KMS-11 (cell line): ENCODE results near the gene UNC13A.

Experiments
- H2AFZ ChIP-seq: fragments of 200-600 bp; sonication (generic); 2 replicates; pipeline ENCODE4 v1.6.1; 2016; ENCODE audit warnings: antibody characterized with exemption, mixed run types, low read depth
- H3K27ac ChIP-seq: fragments of 200-600 bp; sonication (generic); 2 replicates; pipeline ENCODE4 v1.6.1; 2016; ENCODE audit warnings: mild to moderate bottlenecking, mixed run types
- H3K27me3 ChIP-seq: fragments of 200-600 bp; sonication (generic); 2 replicates; pipeline ENCODE4 v1.6.1; 2017; ENCODE audit warnings: mild to moderate bottlenecking, low read depth, mixed run types, moderate library complexity; ENCODE audit not compliant: insufficient read depth
- H3K36me3 ChIP-seq: fragments of 200-600 bp; sonication (generic); 2 replicates; pipeline ENCODE4 v1.6.1; 2017; ENCODE audit warnings: mild to moderate bottlenecking, mixed run types; ENCODE audit not compliant: insufficient read depth
- H3K4me1 ChIP-seq: fragments of 200-600 bp; sonication (generic); 2 replicates; pipeline ENCODE4 v1.6.1; 2016; ENCODE audit warnings: mild to moderate bottlenecking, low read depth, mixed run types; ENCODE audit not compliant: poor library complexity, severe bottlenecking
- H3K4me2 ChIP-seq: fragments of 200-600 bp; sonication (generic); 2 replicates; pipeline ENCODE4 v1.7.0; 2016; ENCODE audit warnings: mild to moderate bottlenecking, mixed run types
- H3K4me3 ChIP-seq: fragments of 200-600 bp; sonication (generic); IDR thresholded peaks from 2 replicates; pipeline ENCODE4 v1.6.1; 2017; ENCODE audit warnings: low read depth, low read length, mixed read lengths; ENCODE audit not compliant: insufficient read depth
- H3K79me2 ChIP-seq: fragments of 200-600 bp; sonication (generic); 2 replicates; pipeline ENCODE4 v1.6.1; 2016; ENCODE audit warnings: low read depth, mixed run types; ENCODE audit not compliant: insufficient read depth
- H3K9ac ChIP-seq: fragments of 200-600 bp; sonication (generic); 2 replicates; pipeline ENCODE4 v1.6.1; 2016; ENCODE audit warnings: mild to moderate bottlenecking, mixed run types
- H4K20me1 ChIP-seq: fragments of 200-600 bp; sonication (generic); 2 replicates; pipeline ENCODE4 v1.6.1; 2016; ENCODE audit warnings: mild to moderate bottlenecking, mixed run types; ENCODE audit not compliant: insufficient read depth
- TF ChIP-seq, protein P1 (sequence below): fragments of 200-600 bp; sonication (generic); conservative IDR thresholded peaks from 2 replicates; pipeline ENCODE4 v1.6.1; 2017; ENCODE audit warnings: low read depth, mild to moderate bottlenecking, antibody characterized with exemption, low read length, moderate library complexity, mixed read lengths

UNC13A gene

GRCh38 chr19:17684256-17684655 lies 3.9 kb downstream of the UNC13A start:
- H3K9ac ChIP-seq: no peak overlapping the region
- H3K4me3 ChIP-seq: no peak overlapping the region
- H2AFZ ChIP-seq: no peak overlapping the region
- H4K20me1 ChIP-seq: no peaks in the 10 kb centered on the region
- H3K36me3 ChIP-seq: no peaks in the 10 kb centered on the region
- no peaks in the 10 kb centered on the region for H3K4me1 ChIP-seq
- TF ChIP-seq, protein P1, sequence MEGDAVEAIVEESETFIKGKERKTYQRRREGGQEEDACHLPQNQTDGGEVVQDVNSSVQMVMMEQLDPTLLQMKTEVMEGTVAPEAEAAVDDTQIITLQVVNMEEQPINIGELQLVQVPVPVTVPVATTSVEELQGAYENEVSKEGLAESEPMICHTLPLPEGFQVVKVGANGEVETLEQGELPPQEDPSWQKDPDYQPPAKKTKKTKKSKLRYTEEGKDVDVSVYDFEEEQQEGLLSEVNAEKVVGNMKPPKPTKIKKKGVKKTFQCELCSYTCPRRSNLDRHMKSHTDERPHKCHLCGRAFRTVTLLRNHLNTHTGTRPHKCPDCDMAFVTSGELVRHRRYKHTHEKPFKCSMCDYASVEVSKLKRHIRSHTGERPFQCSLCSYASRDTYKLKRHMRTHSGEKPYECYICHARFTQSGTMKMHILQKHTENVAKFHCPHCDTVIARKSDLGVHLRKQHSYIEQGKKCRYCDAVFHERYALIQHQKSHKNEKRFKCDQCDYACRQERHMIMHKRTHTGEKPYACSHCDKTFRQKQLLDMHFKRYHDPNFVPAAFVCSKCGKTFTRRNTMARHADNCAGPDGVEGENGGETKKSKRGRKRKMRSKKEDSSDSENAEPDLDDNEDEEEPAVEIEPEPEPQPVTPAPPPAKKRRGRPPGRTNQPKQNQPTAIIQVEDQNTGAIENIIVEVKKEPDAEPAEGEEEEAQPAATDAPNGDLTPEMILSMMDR: no peak
- H3K27ac ChIP-seq: no peak overlapping the region
- peaks cover 92% of the 10 kb centered on the region for H3K27me3 ChIP-seq
- H3K79me2 ChIP-seq: no peaks in the 10 kb centered on the region
- H3K4me2 ChIP-seq: no peak overlapping the region

- Histone ChIP-seq H3K4me2 (no peak overlapping the region), H3K4me3 (no peak overlapping the region), H3K79me2 (no peaks in the 10 kb centered on the region), H4K20me1 (no peaks in the 10 kb centered on the region), H3K27ac (no peak overlapping the region), H3K4me1 (no peaks in the 10 kb centered on the region), H3K27me3 (peaks cover 94% of the 10 kb centered on the region), H2AFZ (no peak overlapping the region), H3K36me3 (no peaks in the 10 kb centered on the region), H3K9ac (no peak overlapping the region)
- TF ChIP-seq, protein P1: no peak
Observed at GRCh38 chr19:17683078-17683477, 5.1 kb downstream of the UNC13A start.

GRCh38 chr19:17682273-17682672 lies 5.9 kb downstream of the UNC13A start:
- Histone ChIP-seq H2AFZ (no peak overlapping the region), H3K4me2 (no peak overlapping the region), H3K27me3 (peaks cover 94% of the 10 kb centered on the region), H3K4me3 (no peak overlapping the region), H3K27ac (no peak overlapping the region), H3K36me3 (no peaks in the 10 kb centered on the region), H3K4me1 (no peaks in the 10 kb centered on the region), H3K9ac (no peak overlapping the region), H3K79me2 (no peaks in the 10 kb centered on the region), H4K20me1 (no peaks in the 10 kb centered on the region)
- TF ChIP-seq, protein P1: no peak

DNA sequence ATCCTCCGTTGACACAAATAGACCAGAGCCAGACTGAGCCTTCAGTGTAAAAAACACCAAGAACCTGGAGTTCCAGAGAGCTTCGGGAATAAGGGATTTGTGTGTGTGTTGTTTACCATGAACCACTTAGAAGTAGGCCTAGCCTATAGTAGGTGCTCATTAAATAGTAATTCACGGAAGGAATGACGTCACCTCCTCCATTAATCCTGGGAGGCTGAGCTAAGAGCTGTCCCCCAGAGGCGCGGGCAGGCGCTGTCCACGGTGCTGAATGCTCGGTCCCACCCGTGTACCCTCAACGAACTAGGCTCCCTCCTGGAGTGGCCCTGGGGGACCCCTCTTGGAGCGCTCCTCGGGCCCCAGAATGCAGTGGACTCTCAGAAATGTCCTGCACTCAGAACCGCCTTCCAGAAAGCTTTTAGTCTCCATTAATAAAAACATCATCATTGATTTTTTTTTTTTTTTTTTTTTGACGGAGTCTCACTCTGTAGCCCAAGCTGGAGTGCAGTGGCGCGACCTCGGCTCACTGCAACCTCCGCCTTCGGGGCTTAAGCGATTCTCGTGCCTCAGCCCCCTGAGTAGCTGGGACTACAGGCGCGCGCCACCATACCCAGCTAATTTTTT lies 6.5 kb downstream of the UNC13A start:
- no peak overlapping the region for H3K4me2 ChIP-seq
- H3K4me3 ChIP-seq: no peak overlapping the region
- no peaks in the 10 kb centered on the region for H3K79me2 ChIP-seq
- TF ChIP-seq, protein P1: no peak
- no peaks in the 10 kb centered on the region for H3K36me3 ChIP-seq
- H3K27ac ChIP-seq: no peak overlapping the region
- peaks cover 91% of the 10 kb centered on the region for H3K27me3 ChIP-seq
- no peaks in the 10 kb centered on the region for H3K4me1 ChIP-seq
- no peaks in the 10 kb centered on the region for H4K20me1 ChIP-seq
- no peak overlapping the region for H3K9ac ChIP-seq
- H2AFZ ChIP-seq: no peak overlapping the region
